Left ventricle myocardium inferior (tissue), 1 donor: Measurements from ENCODE around the gene AFAP1L1. TPM values are rescaled to one million over a fixed set of nuclear protein-coding genes. Genes with fewer than 3 reads are reported as not detected.

Experiments used
- DNase-seq: peaks from one replicate; pipeline ENCODE4 v3.0.0-alpha.2; 2020
- H3K27ac ChIP-seq: fragments of 200-600 bp; replicated peaks from 2 replicates; pipeline ENCODE4 v1.8.0; 2021
- H3K27me3 ChIP-seq: fragments of 200-600 bp; 2 replicates; pipeline ENCODE4 v1.8.0; 2021; ENCODE audit warnings: low read depth
- H3K36me3 ChIP-seq: fragments of 200-600 bp; 2 replicates; pipeline ENCODE4 v1.8.0; 2021
- H3K4me1 ChIP-seq: fragments of 200-600 bp; 2 replicates; pipeline ENCODE4 v1.8.0; 2021
- H3K4me3 ChIP-seq: fragments of 200-600 bp; 2 replicates; pipeline ENCODE4 v1.8.0; 2021; ENCODE audit warnings: mild to moderate bottlenecking, moderate library complexity
- H3K9me3 ChIP-seq: fragments of 200-600 bp; replicated peaks from 2 replicates; pipeline ENCODE4 v1.8.0; 2021
- intact Hi-C: fragments of 100-400 bp; cut with micrococcal nuclease; formaldehyde crosslinking; loops from one replicate; pipeline ENCODE4 v1.11.0; 2022
- total RNA-seq: library from RNA; stranded (reverse); fragmentation: NEBNext Ultra II Directional; extraction: Animal tissue kit (Norgen Biotek cat#: 25700); gene quantifications from one replicate; pipeline ENCODE4 v1.2.1, GENCODE V29; 2021
- TF ChIP-seq, protein P1 (sequence below): fragments of 200-600 bp; IDR thresholded peaks from 2 replicates; pipeline ENCODE4 v1.8.0; 2021; ENCODE audit warnings: antibody characterized with exemption, mild to moderate bottlenecking, borderline replicate concordance
- donor health status: DM: no; HTN: yes; CAD: no; lungs with severe emphysema.

The AFAP1L1 gene
- total RNA-seq, 1 donor from 2014 or later = 40.6 TPM

DNA sequence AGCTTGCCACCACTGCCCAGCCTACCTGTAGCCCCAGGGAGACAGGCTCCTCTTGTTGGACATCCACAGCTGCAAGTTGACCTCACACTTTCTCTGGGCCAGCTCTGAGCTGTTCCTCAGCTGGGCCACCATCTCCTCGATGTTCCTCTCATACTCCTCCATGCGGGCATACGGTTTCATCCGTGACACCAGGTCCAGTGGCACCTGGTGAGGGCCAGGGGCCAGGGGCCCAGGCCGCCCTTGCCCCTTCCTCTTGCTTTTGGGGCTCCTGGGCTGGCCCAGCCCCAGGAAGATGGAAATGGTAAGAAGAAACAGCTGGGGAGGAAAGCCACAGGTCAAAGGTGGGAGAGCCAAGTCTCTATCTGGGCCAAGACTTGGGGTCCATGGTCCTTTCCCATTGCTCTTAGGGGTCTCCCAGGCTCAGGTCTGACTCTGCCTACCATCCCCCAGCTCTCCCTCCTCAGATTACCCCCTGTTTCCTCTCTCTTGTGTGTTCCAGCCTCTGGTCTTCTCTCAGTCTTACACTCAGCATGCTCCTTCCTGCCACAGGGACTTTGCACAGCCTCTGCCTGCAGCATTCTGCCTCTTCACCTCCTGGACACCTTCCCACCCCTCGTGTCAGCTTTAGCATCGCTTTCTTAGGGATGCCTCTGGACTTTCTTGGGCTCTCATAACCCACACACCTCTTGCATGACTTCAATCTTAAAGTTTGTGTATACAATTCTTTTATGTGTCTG lies 105.2 kb downstream of the AFAP1L1 start:
- Histone ChIP-seq H3K4me1 (peaks cover 20% of the 10 kb centered on the region), H3K27ac (no peak overlapping the region), H3K4me3 (no peak overlapping the region), H3K27me3 (no peaks in the 10 kb centered on the region), H3K9me3 (no peaks in the 10 kb centered on the region), H3K36me3 (no peaks in the 10 kb centered on the region)
- no peak for DNase-seq
- TF ChIP-seq, protein P1, sequence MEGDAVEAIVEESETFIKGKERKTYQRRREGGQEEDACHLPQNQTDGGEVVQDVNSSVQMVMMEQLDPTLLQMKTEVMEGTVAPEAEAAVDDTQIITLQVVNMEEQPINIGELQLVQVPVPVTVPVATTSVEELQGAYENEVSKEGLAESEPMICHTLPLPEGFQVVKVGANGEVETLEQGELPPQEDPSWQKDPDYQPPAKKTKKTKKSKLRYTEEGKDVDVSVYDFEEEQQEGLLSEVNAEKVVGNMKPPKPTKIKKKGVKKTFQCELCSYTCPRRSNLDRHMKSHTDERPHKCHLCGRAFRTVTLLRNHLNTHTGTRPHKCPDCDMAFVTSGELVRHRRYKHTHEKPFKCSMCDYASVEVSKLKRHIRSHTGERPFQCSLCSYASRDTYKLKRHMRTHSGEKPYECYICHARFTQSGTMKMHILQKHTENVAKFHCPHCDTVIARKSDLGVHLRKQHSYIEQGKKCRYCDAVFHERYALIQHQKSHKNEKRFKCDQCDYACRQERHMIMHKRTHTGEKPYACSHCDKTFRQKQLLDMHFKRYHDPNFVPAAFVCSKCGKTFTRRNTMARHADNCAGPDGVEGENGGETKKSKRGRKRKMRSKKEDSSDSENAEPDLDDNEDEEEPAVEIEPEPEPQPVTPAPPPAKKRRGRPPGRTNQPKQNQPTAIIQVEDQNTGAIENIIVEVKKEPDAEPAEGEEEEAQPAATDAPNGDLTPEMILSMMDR = no peak
- intact Hi-C loops = no loop called here

DNA sequence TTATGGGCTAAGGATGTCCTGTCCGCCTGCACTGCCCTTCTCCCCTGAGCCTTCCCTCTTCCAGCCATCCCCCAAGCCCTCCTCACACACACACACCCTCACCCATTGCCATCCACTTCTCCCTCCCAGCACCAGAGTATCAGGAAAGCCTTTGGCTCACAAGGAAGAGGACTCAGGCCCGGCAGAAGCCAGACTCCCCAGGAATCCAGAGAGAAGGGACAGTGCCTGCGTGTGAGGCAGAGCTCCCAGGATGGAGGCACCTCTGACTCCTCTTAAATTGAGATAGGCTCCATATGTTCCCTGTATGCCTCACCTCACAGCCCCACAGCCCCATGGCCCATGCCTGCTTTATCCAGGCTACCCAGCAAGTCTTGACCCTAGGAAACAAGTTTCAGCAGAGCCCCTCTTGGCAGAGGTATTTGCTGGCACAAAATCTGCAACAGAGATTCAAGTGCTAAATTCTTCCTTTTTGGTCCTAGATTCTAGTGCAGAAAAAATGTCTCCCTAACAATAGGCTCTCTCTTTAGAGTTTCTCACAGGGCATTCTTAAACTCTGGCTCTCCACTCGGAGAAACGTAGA lies 106.7 kb downstream of the AFAP1L1 start:
- Histone ChIP-seq H3K36me3 (no peaks in the 10 kb centered on the region), H3K4me1 (peaks cover 30% of the 10 kb centered on the region), H3K27me3 (no peaks in the 10 kb centered on the region), H3K4me3 (no peak overlapping the region), H3K27ac (no peak overlapping the region), H3K9me3 (no peaks in the 10 kb centered on the region)
- no peak for DNase-seq
- TF ChIP-seq, protein P1 = no peak
- intact Hi-C loops = no loop called here

DNA sequence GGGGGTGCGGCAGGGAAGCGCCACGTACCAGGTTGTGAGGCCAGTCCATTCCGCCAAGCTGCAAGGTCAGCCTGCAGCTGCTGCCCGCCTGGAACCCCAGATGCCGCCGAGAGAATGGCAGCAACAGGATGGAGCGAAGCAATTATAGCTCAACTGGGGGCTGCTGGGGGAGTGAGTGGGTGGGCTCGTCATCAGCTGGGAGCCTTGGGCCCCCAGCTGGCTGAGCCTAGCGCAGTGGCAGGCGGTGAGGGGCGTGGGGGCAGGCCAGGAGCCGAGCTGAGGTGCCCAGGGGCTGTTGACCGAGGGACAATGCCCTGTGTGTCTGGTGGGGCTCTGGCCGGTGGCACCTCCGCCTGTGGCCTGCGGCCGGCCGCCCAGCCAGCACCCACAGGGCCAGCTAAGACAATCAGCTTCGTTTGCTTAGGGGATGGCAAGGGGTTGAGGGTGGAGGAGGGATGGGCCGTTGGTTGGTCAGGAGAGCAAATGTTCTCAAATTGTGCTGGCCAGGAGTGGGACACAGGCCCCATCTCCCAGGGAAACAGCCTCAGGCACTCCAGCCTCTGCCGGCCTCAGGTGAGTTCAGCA lies 107.6 kb downstream of the AFAP1L1 start, which contains the start of gene IL17B:
Gene IL17B (minus strand): TSS at position 116 of the 585 bp plus-strand sequence. CDS start 67 bp downstream, at position 49.
- H3K4me3 ChIP-seq = no peak within 1 kb of the TSS
- no peak for DNase-seq
- H3K27ac ChIP-seq = no peak within 1 kb of the TSS
- H3K36me3 ChIP-seq = no peaks in the 10 kb centered on the region
- peaks cover 40% of the 10 kb centered on the region for H3K4me1 ChIP-seq
- H3K27me3 ChIP-seq = no peaks in the 10 kb centered on the region
- TF ChIP-seq, protein P1 = no peak
- intact Hi-C loops = no loop called here
- no peaks in the 10 kb centered on the region for H3K9me3 ChIP-seq

DNA sequence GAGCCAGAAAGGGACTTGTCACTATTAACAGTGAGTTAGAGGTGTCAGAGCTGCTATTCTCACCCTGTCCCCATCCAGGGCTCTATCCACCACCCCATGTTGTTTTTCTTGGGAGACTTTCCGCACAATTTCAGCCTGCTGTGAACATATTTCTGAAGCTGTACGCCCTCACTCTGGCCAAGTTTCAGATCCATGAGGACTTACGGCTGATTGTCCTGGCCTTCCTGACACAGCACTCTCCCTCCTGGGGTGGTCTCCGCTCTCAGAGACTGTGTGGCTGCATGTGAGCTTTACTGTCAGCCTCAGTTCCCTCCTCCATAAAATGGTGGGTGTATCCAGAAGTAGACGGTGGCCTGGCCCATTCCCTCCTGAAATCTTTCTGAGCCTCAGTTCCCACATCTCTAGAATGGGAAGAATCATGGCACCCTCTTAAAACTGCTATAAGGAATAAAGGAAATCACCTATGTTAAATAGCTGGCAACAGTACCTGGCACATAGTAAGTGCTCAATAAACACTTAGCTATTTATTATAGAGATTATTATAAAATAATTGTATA lies 108.2 kb downstream of the AFAP1L1 start:
- no peak overlapping the region for H3K27ac ChIP-seq
- H3K36me3 ChIP-seq = no peaks in the 10 kb centered on the region
- no peaks in the 10 kb centered on the region for H3K9me3 ChIP-seq
- DNase-seq = no peak
- TF ChIP-seq, protein P1 = no peak
- no peaks in the 10 kb centered on the region for H3K27me3 ChIP-seq
- intact Hi-C loops = loop anchor here (5.0 kb wide), 1 partner anchor 187 kb away; no protein-coding TSS in a partner anchor
- no peak overlapping the region for H3K4me3 ChIP-seq
- H3K4me1 ChIP-seq = peaks cover 46% of the 10 kb centered on the region

DNA sequence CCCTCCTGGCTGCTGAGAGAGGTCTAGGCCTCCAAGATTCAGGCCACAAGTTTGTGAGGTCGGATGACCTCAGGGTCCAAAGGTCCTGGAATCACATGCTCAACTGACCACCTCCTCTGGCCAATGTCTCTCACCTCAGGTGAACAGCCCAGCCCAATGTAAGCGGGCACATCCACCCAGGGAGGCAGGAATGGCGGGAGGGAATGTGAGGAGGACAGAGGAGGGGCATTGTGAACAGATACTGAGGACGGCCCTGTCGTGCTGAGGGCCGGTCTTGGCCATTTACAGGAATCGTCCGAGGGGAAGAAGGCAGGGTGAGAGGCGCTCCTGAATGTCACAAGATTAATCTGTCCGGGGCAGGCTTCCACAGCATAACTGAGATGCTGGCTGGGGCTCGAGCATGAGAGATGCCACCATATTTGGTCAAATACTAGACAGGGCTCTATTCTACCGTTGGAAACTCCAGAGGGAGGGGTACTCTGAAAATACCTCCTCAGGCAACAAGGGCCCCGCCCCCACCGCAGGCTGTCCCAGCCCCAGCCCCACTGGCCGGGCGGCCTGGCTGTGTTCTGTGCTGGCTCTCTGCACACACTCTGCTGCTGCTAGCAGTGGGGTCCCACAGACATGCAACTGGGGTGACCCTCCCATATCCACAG lies 108.9 kb downstream of the AFAP1L1 start:
- H3K9me3 ChIP-seq = no peaks in the 10 kb centered on the region
- intact Hi-C loops = loop anchor here (5.0 kb wide), 1 partner anchor 187 kb away; no protein-coding TSS in a partner anchor
- peaks cover 52% of the 10 kb centered on the region for H3K4me1 ChIP-seq
- no peaks in the 10 kb centered on the region for H3K36me3 ChIP-seq
- peak overlapping the region; percentile 94 for H3K27ac ChIP-seq
- H3K4me3 ChIP-seq = no peak overlapping the region
- DNase-seq = no peak
- no peaks in the 10 kb centered on the region for H3K27me3 ChIP-seq
- TF ChIP-seq, protein P1 = no peak
